ENCODE measurements around the gene KCNG2.
"Not testable (repeated sequence)": the region's sequence is repeated elsewhere in the genome, so short reads cannot be mapped to it uniquely, and the experiment has no call there.

DNA sequence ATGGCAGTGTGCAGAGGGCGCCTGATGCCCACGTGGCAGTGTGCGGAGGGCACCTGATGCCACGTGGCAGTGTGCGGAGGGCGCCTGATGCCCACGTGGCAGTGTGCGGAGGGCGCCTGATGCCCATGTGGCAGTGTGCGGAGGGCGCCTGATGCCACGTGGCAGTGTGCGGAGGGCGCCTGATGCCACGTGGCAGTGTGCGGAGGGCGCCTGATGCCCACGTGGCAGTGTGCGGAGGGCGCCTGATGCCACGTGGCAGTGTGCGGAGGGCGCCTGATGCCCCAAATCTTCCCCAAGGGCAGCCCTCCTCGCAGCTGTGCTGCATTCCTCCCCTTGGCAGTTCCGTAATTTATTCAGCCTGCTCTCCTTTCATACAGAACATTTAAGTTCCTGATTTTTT, 80.5 kb downstream of the KCNG2 start:
- TF ChIP-seq, protein P1, sequence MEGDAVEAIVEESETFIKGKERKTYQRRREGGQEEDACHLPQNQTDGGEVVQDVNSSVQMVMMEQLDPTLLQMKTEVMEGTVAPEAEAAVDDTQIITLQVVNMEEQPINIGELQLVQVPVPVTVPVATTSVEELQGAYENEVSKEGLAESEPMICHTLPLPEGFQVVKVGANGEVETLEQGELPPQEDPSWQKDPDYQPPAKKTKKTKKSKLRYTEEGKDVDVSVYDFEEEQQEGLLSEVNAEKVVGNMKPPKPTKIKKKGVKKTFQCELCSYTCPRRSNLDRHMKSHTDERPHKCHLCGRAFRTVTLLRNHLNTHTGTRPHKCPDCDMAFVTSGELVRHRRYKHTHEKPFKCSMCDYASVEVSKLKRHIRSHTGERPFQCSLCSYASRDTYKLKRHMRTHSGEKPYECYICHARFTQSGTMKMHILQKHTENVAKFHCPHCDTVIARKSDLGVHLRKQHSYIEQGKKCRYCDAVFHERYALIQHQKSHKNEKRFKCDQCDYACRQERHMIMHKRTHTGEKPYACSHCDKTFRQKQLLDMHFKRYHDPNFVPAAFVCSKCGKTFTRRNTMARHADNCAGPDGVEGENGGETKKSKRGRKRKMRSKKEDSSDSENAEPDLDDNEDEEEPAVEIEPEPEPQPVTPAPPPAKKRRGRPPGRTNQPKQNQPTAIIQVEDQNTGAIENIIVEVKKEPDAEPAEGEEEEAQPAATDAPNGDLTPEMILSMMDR (conservative IDR thresholded peaks at IDR 0.05; ENCODE audit: low read length): not testable (repeated sequence)
- not testable (repeated sequence) for TF ChIP-seq EZH2phosphoT487 (IDR thresholded peaks at IDR 0.05; ENCODE audit: borderline replicate concordance, low read depth, low read length)

Data from OCI-LY7 (cell line).